ENCODE data around the gene CST7.
A peak's percentile ranks its signal among the peaks of the same experiment; 100 is the strongest.

CST7 gene

GRCh38 chr20:24950836-24951525 lies 1.9 kb downstream of the CST7 start:
- DNase-seq = no peak

GRCh38 chr20:24951536-24952083 lies 2.5 kb downstream of the CST7 start:
- DNase-seq = peak; percentile 50

- no peak for DNase-seq
Measured at GRCh38 chr20:24952376-24953208, 3.5 kb downstream of the CST7 start.

GRCh38 chr20:24953209-24953575 lies 4.1 kb downstream of the CST7 start:
- no peak for DNase-seq

GRCh38 chr20:24953621-24954133 lies 4.6 kb downstream of the CST7 start:
- no peak for DNase-seq

GRCh38 chr20:24954151-24954550 lies 5.1 kb downstream of the CST7 start:
- no peak for DNase-seq

GRCh38 chr20:24954566-24954965 lies 5.5 kb downstream of the CST7 start:
- peak; percentile 10 for DNase-seq

- peak; percentile 66 for DNase-seq
Measured at GRCh38 chr20:24955045-24955444, 6.0 kb downstream of the CST7 start.

GRCh38 chr20:24956001-24956841 lies 7.2 kb downstream of the CST7 start:
- no peak for DNase-seq

GRCh38 chr20:24957326-24958016 lies 8.4 kb downstream of the CST7 start:
- no peak for DNase-seq

GRCh38 chr20:24958506-24959385 lies 9.7 kb downstream of the CST7 start:
- DNase-seq = no peak

- DNase-seq = no peak
Measured at GRCh38 chr20:24959591-24960301, 10.7 kb downstream of the CST7 start.

- DNase-seq = no peak
Measured at GRCh38 chr20:24960302-24960801, 11.3 kb downstream of the CST7 start.

- DNase-seq = no peak
Measured at GRCh38 chr20:24960861-24961260, 11.8 kb downstream of the CST7 start.

GRCh38 chr20:24961384-24962181 lies 12.5 kb downstream of the CST7 start:
- no peak for DNase-seq

GRCh38 chr20:24962182-24962492 lies 13.1 kb downstream of the CST7 start:
- DNase-seq = no peak

GRCh38 chr20:24962510-24962909 lies 13.4 kb downstream of the CST7 start:
- no peak for DNase-seq

- DNase-seq = no peak
Measured at GRCh38 chr20:24963672-24964505, 14.8 kb downstream of the CST7 start.

- no peak for DNase-seq
Measured at GRCh38 chr20:24964506-24964840, 15.4 kb downstream of the CST7 start.

All from MV-4-11 (cell line).